ENCODE results near the gene TUBB1.
"Not testable (repeated sequence)": the region's sequence is repeated elsewhere in the genome, so short reads cannot be mapped to it uniquely, and the experiment has no call there.

- not testable (repeated sequence) for TF ChIP-seq POLR2A (IDR thresholded peaks at IDR 0.05; ENCODE audit: low read length); GATA1 (IDR thresholded peaks at IDR 0.05; ENCODE audit: low read depth, low read length)
Measured at GRCh38 chr20:59041487-59041886, 22.3 kb downstream of the TUBB1 start.
